ENCODE measurements around the gene TEK.

TEK gene

DNA sequence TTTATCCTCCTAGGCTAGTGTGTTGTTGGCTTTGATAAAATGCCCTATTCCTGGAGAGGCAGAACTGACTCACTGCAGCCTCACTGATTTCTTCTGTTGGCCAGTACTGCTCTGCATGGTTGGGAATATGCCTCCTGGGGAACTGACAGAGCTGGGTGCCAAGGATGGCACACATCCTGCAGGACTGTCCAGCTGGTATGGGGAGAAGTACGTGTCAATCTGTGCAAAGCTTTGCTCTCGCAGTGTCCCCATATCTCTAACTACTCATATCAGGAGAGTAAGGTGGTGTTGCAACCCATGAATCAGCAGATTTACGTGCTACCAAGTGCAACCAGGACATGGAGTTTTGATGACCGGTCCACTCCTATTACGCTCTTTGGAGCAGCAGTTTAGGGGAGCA is 74.7 kb downstream of the TEK start:
- no peak overlapping the region for H3K4me3 ChIP-seq (ENCODE audit: low read depth, low read length)
- DNase-seq (ENCODE audit: low read depth): no peak
- TF ChIP-seq, protein P1, sequence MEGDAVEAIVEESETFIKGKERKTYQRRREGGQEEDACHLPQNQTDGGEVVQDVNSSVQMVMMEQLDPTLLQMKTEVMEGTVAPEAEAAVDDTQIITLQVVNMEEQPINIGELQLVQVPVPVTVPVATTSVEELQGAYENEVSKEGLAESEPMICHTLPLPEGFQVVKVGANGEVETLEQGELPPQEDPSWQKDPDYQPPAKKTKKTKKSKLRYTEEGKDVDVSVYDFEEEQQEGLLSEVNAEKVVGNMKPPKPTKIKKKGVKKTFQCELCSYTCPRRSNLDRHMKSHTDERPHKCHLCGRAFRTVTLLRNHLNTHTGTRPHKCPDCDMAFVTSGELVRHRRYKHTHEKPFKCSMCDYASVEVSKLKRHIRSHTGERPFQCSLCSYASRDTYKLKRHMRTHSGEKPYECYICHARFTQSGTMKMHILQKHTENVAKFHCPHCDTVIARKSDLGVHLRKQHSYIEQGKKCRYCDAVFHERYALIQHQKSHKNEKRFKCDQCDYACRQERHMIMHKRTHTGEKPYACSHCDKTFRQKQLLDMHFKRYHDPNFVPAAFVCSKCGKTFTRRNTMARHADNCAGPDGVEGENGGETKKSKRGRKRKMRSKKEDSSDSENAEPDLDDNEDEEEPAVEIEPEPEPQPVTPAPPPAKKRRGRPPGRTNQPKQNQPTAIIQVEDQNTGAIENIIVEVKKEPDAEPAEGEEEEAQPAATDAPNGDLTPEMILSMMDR (IDR thresholded peaks at IDR 0.05; ENCODE audit: control insufficient read depth, extremely low read depth, insufficient read depth): no peak

DNA sequence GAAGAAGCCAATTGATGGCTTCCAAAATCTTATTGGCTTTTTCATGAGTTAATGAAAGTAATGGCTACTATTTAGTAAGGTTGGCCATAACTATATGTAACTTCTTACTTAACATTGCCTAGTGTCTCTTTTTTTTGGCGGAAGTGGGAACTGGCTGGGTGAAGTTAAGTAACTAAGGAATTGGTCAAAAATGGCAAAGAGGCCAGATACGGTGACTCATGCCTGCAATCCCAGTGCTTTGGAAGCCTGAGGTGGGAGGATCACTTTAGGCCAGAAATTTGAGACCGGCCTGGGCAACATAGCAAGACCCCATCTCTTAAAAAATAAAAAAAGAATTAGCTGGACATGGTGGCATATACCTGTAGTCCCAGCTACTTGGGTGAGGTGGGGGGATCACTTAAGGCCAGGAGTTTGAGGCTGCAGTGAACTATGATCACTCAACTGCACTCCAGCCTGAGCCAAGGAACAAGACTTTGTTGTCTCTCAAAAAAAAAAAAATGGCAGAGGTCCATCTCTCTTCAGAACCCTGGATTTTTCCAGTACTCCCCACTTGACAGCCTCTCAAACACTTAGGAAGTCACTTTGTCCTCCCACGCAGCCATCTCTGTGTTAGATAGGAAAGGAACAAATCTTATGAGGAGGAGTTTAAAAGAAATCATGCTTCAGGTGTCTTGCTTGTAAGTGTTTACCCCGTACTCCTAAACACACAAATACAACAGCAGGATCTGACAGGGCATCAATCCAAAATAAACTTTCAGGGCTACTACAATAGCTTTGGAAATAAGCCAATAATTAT is 75.7 kb downstream of the TEK start:
- DNase-seq (ENCODE audit: low read depth): peak; percentile 93
- no peak overlapping the region for H3K4me3 ChIP-seq (ENCODE audit: low read depth, low read length)
- TF ChIP-seq, protein P1 (IDR thresholded peaks at IDR 0.05; ENCODE audit: control insufficient read depth, extremely low read depth, insufficient read depth): no peak

DNA sequence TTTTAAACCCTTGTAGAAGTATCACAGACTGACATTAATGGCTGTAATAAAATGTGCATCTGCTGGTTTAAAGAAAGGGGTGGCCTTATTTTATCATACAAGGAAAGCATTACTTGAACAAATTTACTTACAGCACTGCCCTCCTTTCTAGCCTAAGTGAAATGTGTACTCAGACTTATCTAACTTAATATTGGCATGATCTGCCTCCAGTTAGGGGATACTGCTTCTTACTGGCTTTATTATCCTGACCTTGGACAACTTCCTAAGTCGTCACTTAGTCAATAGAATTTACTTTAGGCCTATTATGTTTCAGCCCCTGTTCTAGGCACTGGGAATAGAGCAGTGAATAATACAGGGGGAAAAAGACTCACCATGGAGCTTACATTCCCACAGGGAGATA is 79.4 kb downstream of the TEK start:
- no peak for DNase-seq (ENCODE audit: low read depth)
- H3K4me3 ChIP-seq (ENCODE audit: low read depth, low read length): no peak overlapping the region
- TF ChIP-seq, protein P1 (IDR thresholded peaks at IDR 0.05; ENCODE audit: control insufficient read depth, extremely low read depth, insufficient read depth): no peak

DNA sequence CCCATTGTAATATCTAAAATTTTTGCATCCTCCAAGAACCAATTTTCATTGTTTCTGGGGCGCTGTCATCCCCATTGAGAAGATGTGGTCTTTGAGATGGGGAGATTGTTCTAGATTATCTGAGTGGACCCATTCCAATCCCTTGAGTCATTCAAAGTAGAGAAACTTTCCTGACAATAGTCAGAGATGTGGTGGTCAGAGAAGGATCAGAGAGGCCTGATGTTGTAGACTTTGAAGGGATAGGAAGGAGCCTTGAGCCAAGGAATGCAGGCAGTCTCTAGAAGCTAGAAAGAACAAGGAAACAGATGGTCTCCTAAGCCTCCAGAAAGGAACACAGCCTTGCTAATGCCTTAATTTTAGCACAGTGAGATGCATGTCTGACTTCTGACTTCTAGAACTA is 80.4 kb downstream of the TEK start:
- H3K4me3 ChIP-seq (ENCODE audit: low read depth, low read length): no peak overlapping the region
- DNase-seq (ENCODE audit: low read depth): no peak
- TF ChIP-seq, protein P1 (IDR thresholded peaks at IDR 0.05; ENCODE audit: control insufficient read depth, extremely low read depth, insufficient read depth): no peak

DNA sequence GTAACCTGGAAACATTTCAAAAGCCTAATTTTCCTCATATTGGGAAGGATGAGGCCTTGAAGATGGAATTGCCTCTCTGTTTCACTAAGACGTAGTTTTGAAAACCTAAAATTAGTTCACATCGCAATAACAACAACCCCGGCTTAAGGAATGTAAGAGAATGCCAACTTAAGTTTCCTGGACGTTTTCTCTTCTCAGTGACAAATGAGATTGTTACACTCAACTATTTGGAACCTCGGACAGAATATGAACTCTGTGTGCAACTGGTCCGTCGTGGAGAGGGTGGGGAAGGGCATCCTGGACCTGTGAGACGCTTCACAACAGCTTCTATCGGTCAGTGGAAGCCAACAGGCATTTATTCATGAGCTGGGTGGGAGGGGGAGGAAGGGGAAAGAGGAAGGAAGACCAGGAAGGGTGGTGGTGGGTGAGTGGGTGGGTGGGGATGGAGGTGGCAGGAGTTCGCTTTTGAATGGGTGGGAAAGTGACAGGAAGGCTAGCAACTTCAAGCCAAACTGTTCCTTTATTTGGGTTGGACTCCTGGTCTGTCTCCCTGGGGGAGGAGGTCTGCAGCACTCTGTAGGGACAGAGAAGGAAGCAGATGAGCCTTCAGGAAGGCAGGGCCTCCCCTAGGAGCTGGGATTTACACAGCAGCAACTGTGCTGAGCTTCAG is 83.4 kb downstream of the TEK start:
- no peak for DNase-seq (ENCODE audit: low read depth)
- TF ChIP-seq, protein P1 (IDR thresholded peaks at IDR 0.05; ENCODE audit: control insufficient read depth, extremely low read depth, insufficient read depth): no peak
- no peak overlapping the region for H3K4me3 ChIP-seq (ENCODE audit: low read depth, low read length)

DNA sequence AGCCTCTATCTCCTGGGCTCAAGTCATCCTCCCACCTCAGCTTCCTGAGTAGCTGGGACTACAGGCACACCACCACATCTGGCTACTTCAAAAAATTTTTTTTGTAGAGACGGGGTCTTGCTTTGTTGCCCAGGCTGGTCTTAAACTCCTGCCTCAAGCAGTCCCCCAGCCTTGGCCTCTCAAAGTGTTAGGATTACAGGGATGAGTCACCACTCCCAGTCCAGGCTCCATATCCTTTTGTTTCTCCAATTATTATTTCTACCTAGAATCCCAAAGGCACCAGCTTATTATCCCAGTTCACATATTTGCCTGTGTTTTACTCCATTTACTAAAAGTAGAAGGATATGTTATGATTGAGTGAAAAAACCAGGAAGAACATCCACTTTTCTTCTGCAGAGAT is 84.9 kb downstream of the TEK start:
- no peak for DNase-seq (ENCODE audit: low read depth)
- H3K4me3 ChIP-seq (ENCODE audit: low read depth, low read length): no peak overlapping the region
- TF ChIP-seq, protein P1 (IDR thresholded peaks at IDR 0.05; ENCODE audit: control insufficient read depth, extremely low read depth, insufficient read depth): no peak

All from LNCaP clone FGC (cell line).